HepG2 (cell line): ENCODE measurements around the gene ATXN7L3. TPM values are rescaled to one million over a fixed set of nuclear protein-coding genes. Genes with fewer than 3 reads are reported as not detected.

ENCODE experiments used
- ATAC-seq: fragments of 200-7000 bp; cut with Tn5 transposase; 3 replicates; pipeline ENCODE4 v1.9.1; 2020; ENCODE audit warnings: mild to moderate bottlenecking, moderate library complexity
- BruUV-seq: library from RNA; stranded (reverse); fragments of 400-500 nt; replicated peaks from 2 replicates; lab custom pipeline; 2021; lab: Mats Ljungman, UMichigan
- CTCF ChIA-PET: fragments of 300-600 bp; formaldehyde crosslinking; extraction: SDS; loops from one replicate; lab custom pipeline; 2021; ENCODE audit warnings: low total read pairs, inconsistent platforms, low intra/inter-chr PET ratio; lab: Yijun Ruan, JAX
- POLR2A ChIA-PET: fragments of 350-600 bp; sonication (Branson Sonifier 250); formaldehyde crosslinking; loops from one replicate; lab custom pipeline; 2020; ENCODE audit warnings: antibody characterized with exemption, inconsistent platforms; lab: Yijun Ruan, JAX
- DNase-seq: peaks from one replicate; pipeline ENCODE4 v3.0.0-alpha.2; 2015; ENCODE audit warnings: low spot score
- FAIRE-seq: peaks from 3 replicates; lab custom pipeline; 2011; peaks lifted over from hg19 to GRCh38; lab: Jason Lieb, UNC
- H2AFZ ChIP-seq: one replicate; pipeline ENCODE4 v1.6.1; 2011; ENCODE audit warnings: low read length, inconsistent platforms
- H3K27ac ChIP-seq: fragments of 300-600 bp; 3 replicates; pipeline ENCODE4 v1.8.0; 2011; ENCODE audit warnings: mixed run types, mild to moderate bottlenecking, mixed read lengths, low read length, inconsistent platforms; ENCODE audit not compliant: insufficient read depth; ENCODE audit errors: extremely low read length
- H3K27me3 ChIP-seq, 2 experiments: fragments of 200-600 bp in 1 of 2; 2 replicates in 1 of 2; 3 replicates in 1 of 2; pipeline versions ENCODE4 v1.6.0 to v1.8.0; 2011; ENCODE audit warnings: low read length in 2 of 2, mild to moderate bottlenecking in 2 of 2, moderate library complexity in 2 of 2, inconsistent platforms in 1 of 2; ENCODE audit not compliant: insufficient read depth in 2 of 2, control insufficient read depth in 1 of 2
- H3K36me3 ChIP-seq, 2 experiments: fragments of 200-600 bp in 1 of 2; replicated peaks in 1 of 2; 2 replicates in 1 of 2; 3 replicates in 1 of 2; pipeline versions ENCODE4 v1.5.1 to v1.8.0; 2011; ENCODE audit warnings: low read length in 2 of 2, inconsistent platforms in 1 of 2; ENCODE audit not compliant: insufficient read depth in 2 of 2, control insufficient read depth in 1 of 2
- H3K4me1 ChIP-seq: 2 replicates; pipeline ENCODE4 v1.5.1; 2012; ENCODE audit warnings: low read length, inconsistent platforms; ENCODE audit not compliant: insufficient read depth
- H3K4me2 ChIP-seq: 2 replicates; pipeline ENCODE4 v1.6.0; 2011; ENCODE audit warnings: low read depth, low read length, inconsistent platforms
- H3K4me3 ChIP-seq, 3 experiments: fragments of 200-600 bp in 1 of 3; sonication (generic), shearing (Covaris generic) in 1 of 3; replicated peaks in 1 of 3; 2 replicates each; pipeline ENCODE4 v1.5.1; 2011 to 2016; ENCODE audit warnings: low read length in 3 of 3, inconsistent platforms in 2 of 3, low read depth in 2 of 3, mild to moderate bottlenecking in 2 of 3, control low read depth in 1 of 3, mixed read lengths in 1 of 3; ENCODE audit not compliant: insufficient read depth in 1 of 3
- H3K79me2 ChIP-seq: one replicate; pipeline ENCODE4 v1.6.1; 2011; ENCODE audit warnings: low read length, inconsistent platforms; ENCODE audit not compliant: insufficient read depth
- H3K9ac ChIP-seq: 2 replicates; pipeline ENCODE4 v1.6.0; 2011; ENCODE audit warnings: mild to moderate bottlenecking, low read depth, low read length, inconsistent platforms; ENCODE audit not compliant: insufficient read depth
- H3K9me3 ChIP-seq: 2 replicates; pipeline ENCODE4 v1.5.1; 2012; ENCODE audit warnings: mild to moderate bottlenecking, low read length
- H4K20me1 ChIP-seq: 2 replicates; pipeline ENCODE4 v1.6.0; 2011; ENCODE audit warnings: inconsistent platforms, mild to moderate bottlenecking, low read length, moderate library complexity; ENCODE audit not compliant: insufficient read depth
- CC2D1A ChIP-seq: sonication (generic); formaldehyde crosslinking; IDR thresholded peaks from 2 replicates; pipeline ENCODE4 v1.8.1; 2023; ENCODE audit warnings: mild to moderate bottlenecking, missing genetic modification reagents
- DNMT3B ChIP-seq: conservative IDR thresholded peaks from 2 replicates; pipeline ENCODE4 v1.6.1; 2016; ENCODE audit warnings: missing biosample characterization, control low read depth
- HMG20A ChIP-seq: IDR thresholded peaks from 2 replicates; pipeline ENCODE4 v1.6.1; 2016; ENCODE audit warnings: borderline replicate concordance
- STAT6 ChIP-seq: sonication (generic); formaldehyde crosslinking; IDR thresholded peaks from 2 replicates; pipeline ENCODE4 v1.4.0; 2020; ENCODE audit warnings: missing genetic modification reagents, mild to moderate bottlenecking, borderline replicate concordance
- THYN1 ChIP-seq: sonication (generic); formaldehyde crosslinking; IDR thresholded peaks from 2 replicates; pipeline ENCODE4 v1.8.1; 2023; ENCODE audit warnings: low read depth, mild to moderate bottlenecking, moderate library complexity, missing genetic modification reagents, borderline replicate concordance
- ZMYM3 ChIP-seq: sonication (generic); formaldehyde crosslinking; IDR thresholded peaks from 2 replicates; pipeline ENCODE4 v1.5.1; 2020; ENCODE audit warnings: mild to moderate bottlenecking, missing genetic modification reagents
- ZNF331 ChIP-seq: sonication (generic); formaldehyde crosslinking; IDR thresholded peaks from 2 replicates; pipeline ENCODE4 v1.4.0; 2020; ENCODE audit warnings: missing genetic modification reagents
- ZNF564 ChIP-seq: sonication (generic); formaldehyde crosslinking; IDR thresholded peaks from 2 replicates; pipeline ENCODE4 v1.8.1; 2023; ENCODE audit warnings: mild to moderate bottlenecking, missing genetic modification reagents
- ZNF740 ChIP-seq: sonication (generic); formaldehyde crosslinking; IDR thresholded peaks from 2 replicates; pipeline ENCODE4 v1.4.0; 2020; ENCODE audit warnings: missing genetic modification reagents
- ZSCAN29 ChIP-seq: sonication (generic); formaldehyde crosslinking; conservative IDR thresholded peaks from 2 replicates; pipeline ENCODE4 v1.4.0; 2020; ENCODE audit warnings: mild to moderate bottlenecking, missing genetic modification reagents
- WGBS: methylation state at CpG from one replicate; pipeline ENCODE4 v1.1.6; 2017; ENCODE audit warnings: low lambda C conversion rate; 5-methylcytosine and 5-hydroxymethylcytosine counted together
- in situ Hi-C: cut with HindIII; loops from 2 replicates; pipeline ENCODE4 v1.10.0; 2017; ENCODE audit warnings: low pct_unique_long_range_greater_than_20kb; ENCODE audit not compliant: extremely low pct_ligation_motif_present
- intact Hi-C: fragments of 100-400 bp; cut with micrococcal nuclease; formaldehyde crosslinking; loops from one replicate; pipeline ENCODE4 v1.10.0; 2022; ENCODE audit not compliant: unreplicated experiment
- polyA plus RNA-seq, 8 experiments: library from polyadenylated mRNA; depleted of rRNA in 3 of 8; stranded (reverse) in 7 of 8; unstranded in 1 of 8; fragments of >200 nt; fragmentation: Illumina TruSeq in 4 of 8; extraction: Trizol in 4 of 8; gene quantifications; 2 replicates each; pipeline versions ENCODE4 v1.2.1 to v1.2.3, GENCODE V29; 2011 to 2016; ENCODE audit warnings: low read depth in 4 of 8, missing spikeins in 1 of 8, mixed read lengths in 1 of 8; ENCODE audit not compliant: insufficient read depth in 1 of 8
- total RNA-seq, 5 experiments: library from RNA; depleted of rRNA; stranded (reverse); fragments of >200 nt; fragmentation: Illumina TruSeq; extraction: Trizol; gene quantifications; 2 replicates each; pipeline ENCODE4 v1.2.3, GENCODE V29; 2016; ENCODE audit warnings: low read depth in 1 of 5

ATXN7L3 gene
- total and polyA plus RNA-seq, 2 of the 13 experiments (the other 11 are each of a cell fraction or from before 2014, with no cell fraction given), result 44.5 to 59.1 TPM

GRCh38 chr17:44214896-44215295 lies 15.2 kb upstream of the ATXN7L3 start (continued):
- TF ChIP-seq STAT6 (CRISPR knock-in tag) (no peak), CC2D1A (no peak), ZMYM3 (CRISPR knock-in tag) (no peak), ZNF564 (CRISPR knock-in tag) (no peak), HMG20A (no peak), ZSCAN29 (no peak), DNMT3B (CRISPR knock-in tag) (no peak)

GRCh38 chr17:44214230-44214494 lies 14.5 kb upstream of the ATXN7L3 start:
- DNase-seq (no peak), ATAC-seq (no peak), FAIRE-seq (no peak)
- TF ChIP-seq THYN1 (CRISPR knock-in tag) (no peak), ZNF331 (CRISPR knock-in tag) (peak; percentile 93), ZNF740 (CRISPR knock-in tag) (no peak)
- in situ Hi-C loops, result no loop called here
- Histone ChIP-seq H3K79me2 (peaks cover 21% of the 10 kb centered on the region), H4K20me1 (no peaks in the 10 kb centered on the region), H3K27ac (no peak overlapping the region), H3K4me1 (peaks cover 17% of the 10 kb centered on the region), H3K9ac (no peak overlapping the region), H3K36me3 (peaks cover 35 to 64% of the 10 kb centered on the region in 2 experiments), H3K9me3 (no peaks in the 10 kb centered on the region), H3K4me2 (no peak overlapping the region), H2AFZ (no peak overlapping the region), H3K27me3 (no peaks in the 10 kb centered on the region; a peak in 1 of 5 replicates), H3K4me3 (no peak overlapping the region)
- 90% methylated on average over 1 of the region's 1 CpG for WGBS
- ChIA-PET POLR2A (no interaction called here), CTCF (no interaction called here)
- BruUV-seq, result no TSS peak
- intact Hi-C loops, result no loop called here
